Testis (tissue), 3 donors: ENCODE measurements around the gene NME7. TPM values are rescaled to one million over a fixed set of nuclear protein-coding genes. Genes with fewer than 3 reads are reported as not detected.
"Not testable (repeated sequence)": the region's sequence is repeated elsewhere in the genome, so short reads cannot be mapped to it uniquely, and the experiment has no call there.

ENCODE experiments used
- DNase-seq: peaks from one replicate; pipeline ENCODE4 v3.0.0-alpha.2; 2019
- H3K27ac ChIP-seq, 2 donors: fragments of 200-600 bp; sonication (generic); one replicate each; pipeline ENCODE4 v1.5.1; 2019
- H3K27me3 ChIP-seq: fragments of 200-600 bp; sonication (generic); one replicate; pipeline ENCODE4 v1.5.1; 2019
- H3K36me3 ChIP-seq: fragments of 200-600 bp; sonication (generic); one replicate; pipeline ENCODE4 v1.5.1; 2017; ENCODE audit warnings: low read depth; ENCODE audit errors: missing control alignments
- H3K4me1 ChIP-seq: fragments of 200-600 bp; sonication (generic); one replicate; pipeline ENCODE4 v1.5.1; 2019
- H3K4me3 ChIP-seq, 2 donors: fragments of 200-600 bp; sonication (generic); one replicate each; pipeline ENCODE4 v1.5.1; 2017 to 2019
- H3K9me3 ChIP-seq: fragments of 200-600 bp; sonication (generic); one replicate; pipeline ENCODE4 v1.5.1; 2017
- CTCF ChIP-seq, 3 experiments: fragments of 450-650 bp in 2 of 3; fragments of 200-600 bp in 1 of 3; sonication (generic) in 1 of 3; IDR thresholded peaks; one replicate each; pipeline ENCODE4 v1.5.1; 2016 to 2019; ENCODE audit warnings: antibody characterized with exemption in 3 of 3, mild to moderate bottlenecking in 2 of 3, moderate library complexity in 1 of 3
- POLR2A ChIP-seq: fragments of 450-650 bp; IDR thresholded peaks from one replicate; pipeline ENCODE4 v1.6.1; 2017; ENCODE audit warnings: antibody characterized with exemption, mild to moderate bottlenecking, moderate library complexity
- WGBS, 2 donors: methylation state at CpG; one replicate each; pipeline ENCODE4 v1.1.5; 2018; 5-methylcytosine and 5-hydroxymethylcytosine counted together
- intact Hi-C: fragments of 100-400 bp; cut with DNase I; formaldehyde crosslinking; loops from one replicate; pipeline ENCODE4 v1.15.1; 2023; ENCODE audit warnings: low total_unique reads
- polyA plus RNA-seq: library from polyadenylated mRNA; stranded (reverse); fragments of 350-450 nt; fragmentation: Illumina TruSeq; extraction: RNeasy Lipid Tissue Mini Kit (QIAGEN cat#74804); gene quantifications from one replicate; pipeline ENCODE4 v1.2.3, GENCODE V29; 2014; ENCODE audit warnings: low read depth, low replicate concordance; ENCODE audit not compliant: insufficient read depth
- total RNA-seq, 2 donors: library from RNA; depleted of rRNA; stranded (reverse); fragments of >200 nt; gene quantifications; one replicate each; pipeline ENCODE4 v1.2.3, GENCODE V29; 2016

Gene NME7
- total and polyA plus RNA-seq, 3 donors from 2014 or later: 21.4 to 29.0 (median 24.0) TPM

GRCh38 chr1:169193191-169193850 lies 174.3 kb downstream of the NME7 start:
- intact Hi-C loops: no loop called here
- H3K9me3 ChIP-seq: no peaks in the 10 kb centered on the region
- WGBS, 2 donors: 50 to 51% methylated on average over 4 of the region's 4 CpGs
- no peaks in the 10 kb centered on the region for H3K36me3 ChIP-seq
- H3K27ac ChIP-seq: no peak overlapping the region
- H3K27me3 ChIP-seq: no peaks in the 10 kb centered on the region
- no peak for TF ChIP-seq POLR2A
- no peak overlapping the region for H3K4me3 ChIP-seq
- H3K4me1 ChIP-seq: no peaks in the 10 kb centered on the region
- peak; percentile 50 for DNase-seq

GRCh38 chr1:169186106-169186505 lies 181.5 kb downstream of the NME7 start:
- intact Hi-C loops: no loop called here
- H3K27ac ChIP-seq: no peak overlapping the region
- TF ChIP-seq CTCF (IDR thresholded peaks at IDR 0.05): no peak
- TF ChIP-seq POLR2A: no peak
- H3K36me3 ChIP-seq: no peaks in the 10 kb centered on the region
- 34 to 43% methylated on average over 1 of the region's 1 CpG for WGBS, 2 donors
- no peaks in the 10 kb centered on the region for H3K4me1 ChIP-seq
- no peaks in the 10 kb centered on the region for H3K27me3 ChIP-seq
- H3K9me3 ChIP-seq: no peaks in the 10 kb centered on the region
- DNase-seq: no peak
- no peak overlapping the region for H3K4me3 ChIP-seq

GRCh38 chr1:169184812-169185211 lies 182.8 kb downstream of the NME7 start:
- Histone ChIP-seq H3K27me3 (no peaks in the 10 kb centered on the region), H3K9me3 (no peaks in the 10 kb centered on the region), H3K4me3 (no peak overlapping the region), H3K27ac (no peak overlapping the region), H3K36me3 (no peaks in the 10 kb centered on the region), H3K4me1 (no peaks in the 10 kb centered on the region)
- 38 to 73% methylated on average over 1 of the region's 1 CpG for WGBS, 2 donors
- DNase-seq: no peak
- TF ChIP-seq CTCF (IDR thresholded peaks at IDR 0.05) (no peak), POLR2A (no peak)
- intact Hi-C loops: no loop called here

- Histone ChIP-seq H3K27ac (no peak overlapping the region), H3K4me3 (no peak overlapping the region), H3K9me3 (no peaks in the 10 kb centered on the region), H3K36me3 (no peaks in the 10 kb centered on the region), H3K27me3 (no peaks in the 10 kb centered on the region), H3K4me1 (no peaks in the 10 kb centered on the region)
- intact Hi-C loops: no loop called here
- WGBS, 2 donors: 85 to 90% methylated on average over 3 of the region's 3 CpGs
- DNase-seq: no peak
- TF ChIP-seq CTCF (IDR thresholded peaks at IDR 0.05): no peak
- no peak for TF ChIP-seq POLR2A
These were observed 187.4 kb downstream of the NME7 start for GRCh38 chr1:169180174-169180573.

- H3K4me3 ChIP-seq, H3K9me3 ChIP-seq, intact Hi-C loops, H3K27ac ChIP-seq, H3K27me3 ChIP-seq, H3K36me3 ChIP-seq, DNase-seq, H3K4me1 ChIP-seq: not testable (repeated sequence)
- WGBS, 2 donors: 97 to 99% methylated on average over 3 of the region's 3 CpGs
These were observed 188.2 kb downstream of the NME7 start for GRCh38 chr1:169179431-169179830.

- Histone ChIP-seq H3K27me3 (no peaks in the 10 kb centered on the region), H3K4me3 (no peak overlapping the region), H3K4me1 (no peaks in the 10 kb centered on the region), H3K9me3 (no peaks in the 10 kb centered on the region), H3K36me3 (no peaks in the 10 kb centered on the region), H3K27ac (no peak overlapping the region)
- no peak for DNase-seq
- intact Hi-C loops: no loop called here
- TF ChIP-seq CTCF (IDR thresholded peaks at IDR 0.05) (no peak), POLR2A (no peak)
- 81 to 83% methylated on average over 2 of the region's 2 CpGs for WGBS, 2 donors
These were observed 192.1 kb downstream of the NME7 start for GRCh38 chr1:169175461-169175860.
